Measurements from ENCODE around the gene PLXNA2. TPM values are rescaled to one million over a fixed set of nuclear protein-coding genes. Genes with fewer than 3 reads are reported as not detected.

Gene PLXNA2
- total RNA-seq, 1 experiment from 2014 or later, result 69.7 TPM

DNA sequence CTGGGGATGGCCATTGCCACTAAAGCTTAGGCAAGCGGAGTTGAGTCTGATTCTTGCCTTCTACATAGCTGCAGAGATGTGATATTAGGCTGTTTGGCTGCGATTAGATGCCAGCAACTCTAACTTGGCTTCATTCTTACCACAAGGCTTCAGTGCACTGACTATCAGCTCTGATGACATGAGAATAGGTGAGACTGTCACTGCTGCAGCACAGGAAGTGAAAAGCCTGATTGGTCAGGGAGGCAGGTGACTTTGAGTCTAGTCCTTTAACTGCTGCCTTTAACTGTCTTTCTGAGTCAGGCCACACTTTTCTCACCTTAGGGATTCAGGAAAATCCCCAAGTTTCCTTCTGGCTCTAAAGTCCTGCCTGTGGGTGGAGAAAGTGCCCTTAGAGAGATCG is 14.1 kb upstream of the PLXNA2 start:
- no peak for DNase-seq (ENCODE audit: unreplicated experiment)
- intact Hi-C loops (cut with micrococcal nuclease), result no loop called here
- Mint-ChIP-seq H3K4me1 (ENCODE audit: insufficient read depth, unreplicated experiment) (peaks cover 11% of the 10 kb centered on the region), H3K9me3 (ENCODE audit: unreplicated experiment) (peaks cover 8% of the 10 kb centered on the region), H3K36me3 (ENCODE audit: insufficient read depth, unreplicated experiment) (no peaks in the 10 kb centered on the region), H3K27ac (ENCODE audit: low read depth, unreplicated experiment) (no peak overlapping the region), H3K4me3 (ENCODE audit: unreplicated experiment) (no peak overlapping the region), H3K27me3 (ENCODE audit: insufficient read depth, unreplicated experiment) (peaks cover 59% of the 10 kb centered on the region)
- TF ChIP-seq, protein P1, sequence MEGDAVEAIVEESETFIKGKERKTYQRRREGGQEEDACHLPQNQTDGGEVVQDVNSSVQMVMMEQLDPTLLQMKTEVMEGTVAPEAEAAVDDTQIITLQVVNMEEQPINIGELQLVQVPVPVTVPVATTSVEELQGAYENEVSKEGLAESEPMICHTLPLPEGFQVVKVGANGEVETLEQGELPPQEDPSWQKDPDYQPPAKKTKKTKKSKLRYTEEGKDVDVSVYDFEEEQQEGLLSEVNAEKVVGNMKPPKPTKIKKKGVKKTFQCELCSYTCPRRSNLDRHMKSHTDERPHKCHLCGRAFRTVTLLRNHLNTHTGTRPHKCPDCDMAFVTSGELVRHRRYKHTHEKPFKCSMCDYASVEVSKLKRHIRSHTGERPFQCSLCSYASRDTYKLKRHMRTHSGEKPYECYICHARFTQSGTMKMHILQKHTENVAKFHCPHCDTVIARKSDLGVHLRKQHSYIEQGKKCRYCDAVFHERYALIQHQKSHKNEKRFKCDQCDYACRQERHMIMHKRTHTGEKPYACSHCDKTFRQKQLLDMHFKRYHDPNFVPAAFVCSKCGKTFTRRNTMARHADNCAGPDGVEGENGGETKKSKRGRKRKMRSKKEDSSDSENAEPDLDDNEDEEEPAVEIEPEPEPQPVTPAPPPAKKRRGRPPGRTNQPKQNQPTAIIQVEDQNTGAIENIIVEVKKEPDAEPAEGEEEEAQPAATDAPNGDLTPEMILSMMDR (IDR thresholded peaks at IDR 0.05; ENCODE audit: unreplicated experiment), result no peak
- no TSS peak for BruUV-seq (replicated peaks)
- ChIA-PET CTCF (interaction anchor here (0.6 to 3.7 kb wide), 4 partner anchors 13 to 950 kb away, joined by 3 to 27 read pairs (median 9); partner anchors contain the start of gene PLXNA2), POLR2A (interaction anchor here (1.2 kb wide), 1 partner anchor 21 kb away, joined by 3 read pairs; no protein-coding TSS in a partner anchor)

DNA sequence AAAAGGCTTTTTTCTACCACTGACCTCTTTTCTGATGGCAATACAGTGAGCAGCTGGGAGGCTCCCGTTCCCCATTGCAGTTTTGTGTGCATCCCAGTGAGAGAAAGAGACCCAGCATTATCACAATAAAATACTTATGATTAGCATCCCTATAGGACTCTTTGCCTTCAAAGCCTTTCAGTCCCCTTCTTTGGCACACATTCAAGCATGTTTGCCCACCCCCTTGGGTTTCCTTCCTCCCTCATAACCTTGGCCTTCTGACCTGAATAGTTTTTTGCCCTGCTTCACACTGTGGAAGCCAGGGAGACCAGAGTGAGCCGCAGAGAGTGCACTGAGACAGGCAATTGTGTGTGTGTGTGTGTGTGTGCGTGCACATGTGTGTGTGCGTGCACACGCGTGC is 13.2 kb upstream of the PLXNA2 start:
- Mint-ChIP-seq H3K36me3 (ENCODE audit: insufficient read depth, unreplicated experiment) (no peaks in the 10 kb centered on the region), H3K4me3 (ENCODE audit: unreplicated experiment) (no peak overlapping the region), H3K4me1 (ENCODE audit: insufficient read depth, unreplicated experiment) (peaks cover 11% of the 10 kb centered on the region), H3K27me3 (ENCODE audit: insufficient read depth, unreplicated experiment) (peaks cover 61% of the 10 kb centered on the region), H3K27ac (ENCODE audit: low read depth, unreplicated experiment) (no peak overlapping the region), H3K9me3 (ENCODE audit: unreplicated experiment) (peaks cover 8% of the 10 kb centered on the region)
- TF ChIP-seq, protein P1 (IDR thresholded peaks at IDR 0.05; ENCODE audit: unreplicated experiment), result no peak
- DNase-seq (ENCODE audit: unreplicated experiment), result no peak
- CTCF ChIA-PET, result interaction anchor here (0.6 to 3.7 kb wide), 4 partner anchors 12 to 992 kb away, joined by 3 to 27 read pairs (median 6); partner anchors contain the start of gene PLXNA2
- BruUV-seq (replicated peaks), result no TSS peak
- intact Hi-C loops (cut with micrococcal nuclease), result no loop called here
- POLR2A ChIA-PET, result interaction anchor here (1.2 kb wide), 1 partner anchor 20 kb away, joined by 3 read pairs; no protein-coding TSS in a partner anchor

DNA sequence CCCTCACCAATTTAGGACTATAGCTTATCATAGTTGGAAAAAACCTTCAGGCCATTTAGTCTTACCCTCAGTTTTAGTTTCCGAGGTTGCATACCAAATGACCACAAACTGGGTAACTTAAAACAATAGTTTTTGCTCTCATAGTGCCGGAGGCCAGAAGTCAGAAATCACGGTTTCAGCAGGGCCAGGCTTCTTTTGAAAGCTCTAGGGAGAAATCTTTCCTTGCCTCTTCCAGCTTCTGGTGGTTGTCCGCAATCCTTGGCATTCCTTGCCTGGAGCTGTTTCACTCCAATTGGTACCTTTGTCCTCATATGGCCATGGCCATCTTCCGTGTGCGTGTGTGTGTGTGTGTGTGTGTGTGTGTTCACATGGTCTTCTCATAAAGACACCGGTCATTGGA is 12.4 kb upstream of the PLXNA2 start:
- POLR2A ChIA-PET, result interaction anchor here (0.8 to 1.0 kb wide), 2 partner anchors 11 to 120 kb away, joined by 3 read pairs; no protein-coding TSS in a partner anchor
- DNase-seq (ENCODE audit: unreplicated experiment), result no peak
- no peaks in the 10 kb centered on the region for H3K36me3 Mint-ChIP-seq (ENCODE audit: insufficient read depth, unreplicated experiment)
- H3K27ac Mint-ChIP-seq (ENCODE audit: low read depth, unreplicated experiment), result no peak overlapping the region
- peaks cover 11% of the 10 kb centered on the region for H3K4me1 Mint-ChIP-seq (ENCODE audit: insufficient read depth, unreplicated experiment)
- peaks cover 8% of the 10 kb centered on the region for H3K9me3 Mint-ChIP-seq (ENCODE audit: unreplicated experiment)
- TF ChIP-seq, protein P1 (IDR thresholded peaks at IDR 0.05; ENCODE audit: unreplicated experiment), result no peak
- no TSS peak for BruUV-seq (replicated peaks)
- CTCF ChIA-PET, result interaction anchor here (0.5 to 1.5 kb wide), 5 partner anchors 12 to 909 kb away, joined by 3 to 9 read pairs (median 4); partner anchors contain the start of gene PLXNA2
- intact Hi-C loops (cut with micrococcal nuclease), result no loop called here
- H3K27me3 Mint-ChIP-seq (ENCODE audit: insufficient read depth, unreplicated experiment), result peaks cover 59% of the 10 kb centered on the region
- H3K4me3 Mint-ChIP-seq (ENCODE audit: unreplicated experiment), result no peak overlapping the region

DNA sequence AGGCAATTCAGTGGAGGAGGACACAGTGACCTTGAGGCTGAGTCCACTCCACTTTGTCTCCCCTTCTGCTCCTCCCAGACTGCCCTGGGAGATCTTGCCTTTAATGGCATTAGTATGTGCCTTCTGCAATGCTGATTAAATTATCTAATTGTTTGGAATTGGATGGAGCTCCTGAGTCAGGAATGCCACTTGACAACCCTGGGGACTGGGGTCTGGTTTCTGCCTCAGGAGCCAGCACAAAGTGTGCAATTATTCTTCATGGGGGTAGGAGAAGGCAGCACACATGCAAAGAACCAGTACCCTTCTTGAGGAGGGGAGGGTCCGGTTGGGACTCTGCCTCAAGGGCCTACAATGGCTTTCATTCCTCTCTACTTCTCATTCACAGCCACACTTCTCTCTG is 11.9 kb upstream of the PLXNA2 start:
- H3K27ac Mint-ChIP-seq (ENCODE audit: low read depth, unreplicated experiment), result no peak overlapping the region
- no peaks in the 10 kb centered on the region for H3K36me3 Mint-ChIP-seq (ENCODE audit: insufficient read depth, unreplicated experiment)
- CTCF ChIA-PET, result interaction anchor here (0.5 to 1.5 kb wide), 2 partner anchors 11 to 909 kb away, joined by 3 to 9 read pairs; partner anchors contain the start of gene PLXNA2
- peaks cover 11% of the 10 kb centered on the region for H3K4me1 Mint-ChIP-seq (ENCODE audit: insufficient read depth, unreplicated experiment)
- no TSS peak for BruUV-seq (replicated peaks)
- no peak overlapping the region for H3K4me3 Mint-ChIP-seq (ENCODE audit: unreplicated experiment)
- H3K9me3 Mint-ChIP-seq (ENCODE audit: unreplicated experiment), result peaks cover 8% of the 10 kb centered on the region
- H3K27me3 Mint-ChIP-seq (ENCODE audit: insufficient read depth, unreplicated experiment), result peaks cover 55% of the 10 kb centered on the region
- no peak for DNase-seq (ENCODE audit: unreplicated experiment)
- POLR2A ChIA-PET, result interaction anchor here (0.8 to 1.0 kb wide), 2 partner anchors 11 to 119 kb away, joined by 3 read pairs; no protein-coding TSS in a partner anchor
- TF ChIP-seq, protein P1 (IDR thresholded peaks at IDR 0.05; ENCODE audit: unreplicated experiment), result no peak
- intact Hi-C loops (cut with micrococcal nuclease), result no loop called here
